H9 (cell line): ENCODE measurements around the gene PCDHA1. TPM values are rescaled to one million over a fixed set of nuclear protein-coding genes. Genes with fewer than 3 reads are reported as not detected.

Experiments used
- DNase-seq: peaks from one replicate; pipeline ENCODE4 v3.0.0-alpha.2; 2017
- H2AFZ ChIP-seq: one replicate; pipeline ENCODE4 v1.6.1; 2013; ENCODE audit warnings: mild to moderate bottlenecking, low read length, control low read depth, moderate library complexity
- H2AK5ac ChIP-seq: 2 replicates; pipeline ENCODE4 v1.6.1; 2013; ENCODE audit warnings: low read length, control low read depth, mixed read lengths; ENCODE audit not compliant: insufficient read length
- H2BK120ac ChIP-seq: one replicate; pipeline ENCODE4 v1.6.1; 2013; ENCODE audit warnings: low read depth, mild to moderate bottlenecking, low read length, control low read depth, inconsistent platforms; ENCODE audit not compliant: poor library complexity, severe bottlenecking
- H2BK12ac ChIP-seq: 2 replicates; pipeline ENCODE4 v1.6.1; 2013; ENCODE audit warnings: low read length, control low read depth, mixed read lengths, low read depth; ENCODE audit not compliant: insufficient read length
- H2BK15ac ChIP-seq: 2 replicates; pipeline ENCODE4 v1.6.1; 2013; ENCODE audit warnings: low read depth, low read length, control low read depth
- H2BK20ac ChIP-seq: one replicate; pipeline ENCODE4 v1.6.1; 2013; ENCODE audit warnings: low read depth, mild to moderate bottlenecking, low read length, control low read depth, inconsistent platforms; ENCODE audit not compliant: poor library complexity, severe bottlenecking
- H2BK5ac ChIP-seq: 2 replicates; pipeline ENCODE4 v1.6.1; 2013; ENCODE audit warnings: low read length, control low read depth, mixed read lengths; ENCODE audit not compliant: insufficient read length
- H3K14ac ChIP-seq: 2 replicates; pipeline ENCODE4 v1.6.1; 2013; ENCODE audit warnings: low read length, control low read depth; ENCODE audit not compliant: insufficient read depth
- H3K18ac ChIP-seq: 2 replicates; pipeline ENCODE4 v1.6.1; 2013; ENCODE audit warnings: low read depth, mild to moderate bottlenecking, mixed read lengths, low read length, control low read depth; ENCODE audit not compliant: insufficient read length
- H3K23ac ChIP-seq: 2 replicates; pipeline ENCODE4 v1.6.1; 2013; ENCODE audit warnings: low read length, control low read depth, mixed read lengths, low read depth; ENCODE audit not compliant: insufficient read length
- H3K23me2 ChIP-seq: 2 replicates; pipeline ENCODE4 v1.6.1; 2013; ENCODE audit warnings: low read depth, mild to moderate bottlenecking, mixed read lengths, low read length, control low read depth; ENCODE audit not compliant: insufficient read length, poor library complexity, severe bottlenecking
- H3K27ac ChIP-seq: 2 replicates; pipeline ENCODE4 v1.5.1; 2013; ENCODE audit warnings: low read length, control low read depth, mixed read lengths, low read depth; ENCODE audit not compliant: insufficient read length
- H3K27me3 ChIP-seq: 2 replicates; pipeline ENCODE4 v1.6.1; 2013; ENCODE audit warnings: low read length, control low read depth, inconsistent platforms; ENCODE audit not compliant: insufficient read depth
- H3K4ac ChIP-seq: 2 replicates; pipeline ENCODE4 v1.6.1; 2013; ENCODE audit warnings: low read depth, mild to moderate bottlenecking, control low read depth, inconsistent platforms, low read length, moderate library complexity
- H3K4me1 ChIP-seq: 2 replicates; pipeline ENCODE4 v1.6.1; 2013; ENCODE audit warnings: low read length, control low read depth, inconsistent platforms; ENCODE audit not compliant: insufficient read depth
- H3K4me2 ChIP-seq: 2 replicates; pipeline ENCODE4 v1.6.1; 2013; ENCODE audit warnings: low read length, control low read depth, mixed read lengths; ENCODE audit not compliant: insufficient read length, insufficient read depth
- H3K56ac ChIP-seq: 2 replicates; pipeline ENCODE4 v1.6.1; 2013; ENCODE audit warnings: low read depth, mild to moderate bottlenecking, mixed read lengths, low read length, control low read depth; ENCODE audit not compliant: insufficient read length
- H3K79me1 ChIP-seq: 2 replicates; pipeline ENCODE4 v1.6.1; 2013; ENCODE audit warnings: low read depth, mild to moderate bottlenecking, moderate library complexity, low read length, control low read depth, inconsistent platforms; ENCODE audit not compliant: insufficient read depth, poor library complexity, severe bottlenecking
- H3K79me2 ChIP-seq: 2 replicates; pipeline ENCODE4 v1.6.1; 2013; ENCODE audit warnings: low read length, control low read depth, inconsistent platforms; ENCODE audit not compliant: insufficient read depth
- H3K9ac ChIP-seq: 2 replicates; pipeline ENCODE4 v1.6.1; 2013; ENCODE audit warnings: low read length, control low read depth, mixed read lengths; ENCODE audit not compliant: insufficient read length; ENCODE audit errors: extremely low read depth
- H3K9me3 ChIP-seq: one replicate; pipeline ENCODE4 v1.6.1; 2013; ENCODE audit warnings: low read depth, low read length, inconsistent platforms; ENCODE audit not compliant: control insufficient read depth
- H3T11ph ChIP-seq: one replicate; pipeline ENCODE4 v1.6.1; 2013; ENCODE audit warnings: mild to moderate bottlenecking, low read length, control low read depth, inconsistent platforms
- H4K20me1 ChIP-seq: one replicate; pipeline ENCODE4 v1.6.1; 2013; ENCODE audit not compliant: control insufficient read depth, insufficient read length, insufficient read depth
- H4K5ac ChIP-seq: 2 replicates; pipeline ENCODE4 v1.6.1; 2013; ENCODE audit warnings: low read depth, mild to moderate bottlenecking, mixed read lengths, low read length, control low read depth; ENCODE audit not compliant: insufficient read length
- H4K8ac ChIP-seq: replicated peaks from 2 replicates; pipeline ENCODE4 v1.6.1; 2013; ENCODE audit warnings: low read length, control low read depth, mixed read lengths, low read depth; ENCODE audit not compliant: insufficient read length
- H4K91ac ChIP-seq: 2 replicates; pipeline ENCODE4 v1.6.1; 2013; ENCODE audit warnings: low read depth, mild to moderate bottlenecking, moderate library complexity, mixed read lengths, low read length, control low read depth; ENCODE audit not compliant: insufficient read length
- H3K27ac Mint-ChIP-seq, 3 experiments: 2 replicates in 2 of 3; 3 replicates in 1 of 3; pipeline ENCODE4 v1.8.0; 2020 to 2021; ENCODE audit warnings: mixed read lengths in 3 of 3, mild to moderate bottlenecking in 1 of 3, moderate library complexity in 1 of 3
- H3K27me3 Mint-ChIP-seq: 2 replicates; pipeline ENCODE4 v1.8.0; 2021; ENCODE audit warnings: low read depth, mild to moderate bottlenecking, moderate library complexity, mixed read lengths
- H3K36me3 Mint-ChIP-seq, 3 experiments: 2 replicates in 2 of 3; 3 replicates in 1 of 3; pipeline ENCODE4 v1.8.0; 2020 to 2021; ENCODE audit warnings: low read depth in 3 of 3, mixed read lengths in 3 of 3; ENCODE audit not compliant: insufficient read depth in 1 of 3
- H3K4me1 Mint-ChIP-seq, 2 experiments: 2 replicates each; pipeline ENCODE4 v1.8.0; 2020; ENCODE audit warnings: mixed read lengths in 2 of 2
- H3K4me3 Mint-ChIP-seq, 2 experiments: 2 replicates in 1 of 2; 3 replicates in 1 of 2; pipeline ENCODE4 v1.8.0; 2020 to 2021; ENCODE audit warnings: mild to moderate bottlenecking in 2 of 2, mixed read lengths in 2 of 2, moderate library complexity in 1 of 2
- H3K9me3 Mint-ChIP-seq, 2 experiments: 2 replicates in 1 of 2; 3 replicates in 1 of 2; pipeline ENCODE4 v1.8.0; 2020; ENCODE audit warnings: mild to moderate bottlenecking in 2 of 2, mixed read lengths in 2 of 2, moderate library complexity in 1 of 2
- WGBS: extraction: QIAGEN DNeasy Blood & Tissue Kit; methylation state at CpG from one replicate; pipeline ENCODE4 v1.1.7; 2013; ENCODE audit warnings: missing lambda C conversion rate, low lambda C conversion rate, mixed read lengths; ENCODE audit not compliant: insufficient read length; ENCODE audit errors: extremely low coverage; 5-methylcytosine and 5-hydroxymethylcytosine counted together
- total RNA-seq: library from RNA; stranded (reverse); gene quantifications from 2 replicates; pipeline ENCODE4 v1.2.1, GENCODE V29; 2021
- TF ChIP-seq, protein P1 (sequence below): fragments of 200-600 bp; sonication (generic); conservative IDR thresholded peaks from 3 replicates; pipeline ENCODE4 v1.8.0; 2021; ENCODE audit warnings: antibody characterized with exemption, mild to moderate bottlenecking

Gene PCDHA1
- total RNA-seq, 1 experiment from 2014 or later: 0.61 TPM

DNA sequence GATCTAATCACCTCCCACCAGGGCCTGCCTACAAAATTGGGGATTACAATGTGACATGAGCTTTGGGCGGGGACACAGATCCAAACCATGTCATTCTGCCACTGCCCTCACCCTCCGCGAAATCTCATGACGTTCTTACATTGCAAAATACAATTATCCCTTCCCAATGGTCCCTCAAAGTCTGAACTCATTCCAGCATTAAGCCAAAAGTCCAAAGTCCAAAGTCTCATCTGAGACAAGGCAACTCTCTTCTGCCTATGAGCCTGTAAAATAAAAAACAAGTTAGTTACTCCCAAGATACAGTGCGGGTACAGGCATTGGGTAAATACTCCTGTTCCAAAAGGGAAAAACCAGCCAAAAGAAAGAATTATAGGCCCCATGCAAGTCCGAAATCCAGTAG is 165.7 kb downstream of the PCDHA1 start:
- Histone ChIP-seq H3K4ac (no peak overlapping the region), H3K4me1 (no peaks in the 10 kb centered on the region), H3K79me1 (no peaks in the 10 kb centered on the region), H2BK20ac (no peak overlapping the region), H4K20me1 (no peaks in the 10 kb centered on the region), H3K79me2 (no peaks in the 10 kb centered on the region), H3K27me3 (no peaks in the 10 kb centered on the region), H2BK5ac (no peak overlapping the region), H3K4me2 (no peak overlapping the region), H4K5ac (no peak overlapping the region), H3K18ac (no peak overlapping the region), H3K14ac (no peak overlapping the region), H3K9me3 (no peaks in the 10 kb centered on the region), H3K56ac (no peak overlapping the region), H4K8ac (no peak overlapping the region), H4K91ac (no peak overlapping the region), H3K9ac (no peak overlapping the region), H2BK12ac (no peak overlapping the region), H3K27ac (no peak overlapping the region), H2BK15ac (no peak overlapping the region), H3K23ac (no peak overlapping the region), H2AK5ac (no peak overlapping the region), H2BK120ac (no peak overlapping the region), H2AFZ (no peak overlapping the region), H3K23me2 (no peaks in the 10 kb centered on the region), H3T11ph (no peak overlapping the region)
- H3K36me3 Mint-ChIP-seq: peaks cover 0 to 8% (median 1%) of the 10 kb centered on the region in 3 experiments; a peak in 4 of 7 replicates
- H3K4me3 Mint-ChIP-seq: no peak overlapping the region
- TF ChIP-seq, protein P1, sequence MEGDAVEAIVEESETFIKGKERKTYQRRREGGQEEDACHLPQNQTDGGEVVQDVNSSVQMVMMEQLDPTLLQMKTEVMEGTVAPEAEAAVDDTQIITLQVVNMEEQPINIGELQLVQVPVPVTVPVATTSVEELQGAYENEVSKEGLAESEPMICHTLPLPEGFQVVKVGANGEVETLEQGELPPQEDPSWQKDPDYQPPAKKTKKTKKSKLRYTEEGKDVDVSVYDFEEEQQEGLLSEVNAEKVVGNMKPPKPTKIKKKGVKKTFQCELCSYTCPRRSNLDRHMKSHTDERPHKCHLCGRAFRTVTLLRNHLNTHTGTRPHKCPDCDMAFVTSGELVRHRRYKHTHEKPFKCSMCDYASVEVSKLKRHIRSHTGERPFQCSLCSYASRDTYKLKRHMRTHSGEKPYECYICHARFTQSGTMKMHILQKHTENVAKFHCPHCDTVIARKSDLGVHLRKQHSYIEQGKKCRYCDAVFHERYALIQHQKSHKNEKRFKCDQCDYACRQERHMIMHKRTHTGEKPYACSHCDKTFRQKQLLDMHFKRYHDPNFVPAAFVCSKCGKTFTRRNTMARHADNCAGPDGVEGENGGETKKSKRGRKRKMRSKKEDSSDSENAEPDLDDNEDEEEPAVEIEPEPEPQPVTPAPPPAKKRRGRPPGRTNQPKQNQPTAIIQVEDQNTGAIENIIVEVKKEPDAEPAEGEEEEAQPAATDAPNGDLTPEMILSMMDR: no peak
- H3K27ac Mint-ChIP-seq: no peak overlapping the region
- H3K9me3 Mint-ChIP-seq: peaks cover 0 to 6% of the 10 kb centered on the region in 2 experiments; a peak in 3 of 5 replicates
- no peaks in the 10 kb centered on the region for H3K27me3 Mint-ChIP-seq
- DNase-seq: no peak
- WGBS: no CpG with 5 or more reads among the region's 6 CpGs
- H3K4me1 Mint-ChIP-seq: peaks cover 8 to 10% of the 10 kb centered on the region in 2 experiments
